ENCODE measurements around the gene SULT1A1.

DNA sequence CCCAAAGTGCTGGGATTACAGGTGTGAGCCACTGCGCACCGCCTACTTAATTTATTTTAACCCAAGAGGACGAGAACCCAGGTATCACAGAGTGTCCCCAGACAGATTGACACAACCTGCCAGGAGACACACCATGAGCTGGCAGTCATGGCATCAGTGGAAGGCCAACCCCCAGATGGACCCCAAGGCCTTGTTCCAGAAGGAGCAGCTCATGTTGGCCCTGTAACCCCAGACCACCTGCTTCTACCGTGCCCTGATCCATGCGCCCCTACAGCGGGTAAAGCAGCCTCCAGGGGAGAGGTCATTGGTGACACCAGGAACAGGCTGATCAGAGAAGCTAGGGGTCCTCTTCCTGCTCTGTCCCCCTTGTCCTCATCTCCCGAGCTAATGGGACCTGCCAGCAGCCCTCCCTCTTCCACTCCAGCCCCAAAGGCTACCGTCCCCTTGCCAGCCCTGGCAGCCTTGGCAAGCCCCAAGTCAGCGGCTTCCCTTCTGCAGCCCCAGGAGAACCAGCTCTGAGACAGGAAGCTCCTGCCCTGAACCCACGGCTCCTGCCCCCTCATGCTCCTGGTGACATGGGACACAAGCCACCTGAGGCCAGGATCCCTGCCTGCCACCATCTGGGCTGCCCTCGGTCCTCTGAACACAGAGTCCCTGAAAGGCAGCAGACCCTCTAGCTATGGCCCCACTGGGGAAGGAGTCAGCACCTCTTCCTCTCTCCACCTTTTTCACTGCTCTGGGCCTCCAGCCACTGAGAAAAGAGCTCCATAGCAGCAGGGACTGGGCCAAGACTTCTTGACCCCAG is 6.3 kb downstream of the SULT1A1 start:
- TF ChIP-seq GATA2 (IDR thresholded peaks at IDR 0.05; ENCODE audit: low read depth, low read length) (no peak), GATA3 (IDR thresholded peaks at IDR 0.05; ENCODE audit: low read depth, low read length) (no peak)

All from SH-SY5Y (cell line).